NCI-H2081 treated with DMSO at 0.1 percent for 48 hours (cell line): ENCODE data around the gene GRIP1.

Experiments used
- DNase-seq: peaks from one replicate; lab custom pipeline; 2025; lab: John Stamatoyannopoulos, UW

GRIP1 gene, protein sequence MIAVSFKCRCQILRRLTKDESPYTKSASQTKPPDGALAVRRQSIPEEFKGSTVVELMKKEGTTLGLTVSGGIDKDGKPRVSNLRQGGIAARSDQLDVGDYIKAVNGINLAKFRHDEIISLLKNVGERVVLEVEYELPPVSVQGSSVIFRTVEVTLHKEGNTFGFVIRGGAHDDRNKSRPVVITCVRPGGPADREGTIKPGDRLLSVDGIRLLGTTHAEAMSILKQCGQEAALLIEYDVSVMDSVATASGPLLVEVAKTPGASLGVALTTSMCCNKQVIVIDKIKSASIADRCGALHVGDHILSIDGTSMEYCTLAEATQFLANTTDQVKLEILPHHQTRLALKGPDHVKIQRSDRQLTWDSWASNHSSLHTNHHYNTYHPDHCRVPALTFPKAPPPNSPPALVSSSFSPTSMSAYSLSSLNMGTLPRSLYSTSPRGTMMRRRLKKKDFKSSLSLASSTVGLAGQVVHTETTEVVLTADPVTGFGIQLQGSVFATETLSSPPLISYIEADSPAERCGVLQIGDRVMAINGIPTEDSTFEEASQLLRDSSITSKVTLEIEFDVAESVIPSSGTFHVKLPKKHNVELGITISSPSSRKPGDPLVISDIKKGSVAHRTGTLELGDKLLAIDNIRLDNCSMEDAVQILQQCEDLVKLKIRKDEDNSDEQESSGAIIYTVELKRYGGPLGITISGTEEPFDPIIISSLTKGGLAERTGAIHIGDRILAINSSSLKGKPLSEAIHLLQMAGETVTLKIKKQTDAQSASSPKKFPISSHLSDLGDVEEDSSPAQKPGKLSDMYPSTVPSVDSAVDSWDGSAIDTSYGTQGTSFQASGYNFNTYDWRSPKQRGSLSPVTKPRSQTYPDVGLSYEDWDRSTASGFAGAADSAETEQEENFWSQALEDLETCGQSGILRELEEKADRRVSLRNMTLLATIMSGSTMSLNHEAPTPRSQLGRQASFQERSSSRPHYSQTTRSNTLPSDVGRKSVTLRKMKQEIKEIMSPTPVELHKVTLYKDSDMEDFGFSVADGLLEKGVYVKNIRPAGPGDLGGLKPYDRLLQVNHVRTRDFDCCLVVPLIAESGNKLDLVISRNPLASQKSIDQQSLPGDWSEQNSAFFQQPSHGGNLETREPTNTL

DNA sequence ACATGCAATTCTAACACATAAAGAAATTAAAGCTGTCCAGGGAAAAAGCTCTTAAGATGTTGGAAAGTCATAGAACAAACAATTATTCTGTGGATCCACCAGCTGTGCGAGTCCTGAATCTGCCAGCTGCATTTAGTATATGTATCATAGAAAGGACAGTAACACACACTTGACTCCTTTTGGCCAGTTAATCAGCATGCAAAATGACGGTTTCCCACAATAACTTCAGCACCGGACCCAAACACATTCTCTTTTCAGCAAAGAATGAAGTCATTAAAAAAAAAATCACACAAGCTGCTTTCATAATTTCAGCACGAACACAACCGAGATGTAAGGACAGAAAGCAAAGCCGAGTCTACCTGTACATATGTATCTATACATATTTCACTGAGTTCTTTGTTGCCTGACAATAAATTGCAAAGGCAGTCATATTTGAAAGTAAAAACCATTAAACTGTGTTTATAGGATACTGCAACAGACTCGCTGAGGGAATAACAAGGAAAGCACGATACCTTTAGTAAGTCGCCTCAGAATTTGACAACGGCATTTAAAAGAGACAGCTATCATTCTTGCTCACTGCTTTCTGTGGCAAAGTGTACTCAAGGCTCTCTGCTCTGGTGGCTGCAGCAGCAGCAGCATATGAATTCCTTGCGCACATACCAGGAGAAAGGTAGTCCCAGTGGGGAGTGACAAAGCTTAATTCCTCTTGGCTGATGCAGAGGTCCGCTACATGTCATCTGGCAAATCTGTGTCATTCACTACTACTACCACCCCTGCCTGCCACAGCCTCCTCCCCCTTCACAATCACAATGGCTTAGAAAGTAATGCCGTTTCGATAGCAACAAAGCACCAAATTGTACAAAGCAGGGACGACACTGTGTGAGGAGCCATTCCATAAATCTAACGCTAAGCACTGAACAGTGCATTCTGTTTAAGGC lies at the start of gene GRIP1:
GRIP1 (minus strand) TSS at position 739 of the 938 bp plus-strand sequence; CDS start at position 567, 172 bp downstream.
- DNase-seq, result peak; percentile 28

DNA sequence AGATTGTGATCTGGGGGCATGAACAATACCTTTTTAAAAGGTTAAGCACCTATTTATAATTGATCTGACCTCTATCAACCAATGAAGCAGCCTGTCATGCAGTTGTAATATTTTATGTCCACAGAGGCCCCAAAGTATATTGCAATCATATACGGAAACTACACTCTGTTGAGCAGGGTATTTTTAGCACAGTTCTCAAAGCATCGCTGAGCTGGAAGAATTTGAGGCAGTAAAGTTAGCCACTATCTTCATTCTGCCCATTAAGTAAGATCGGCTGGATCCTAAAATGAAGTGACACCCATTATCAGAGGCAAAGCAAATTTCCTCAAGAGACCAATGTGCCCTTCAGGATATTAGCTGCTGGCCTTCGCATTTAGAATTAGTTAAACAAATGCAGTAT lies 47.7 kb upstream of the GRIP1 start:
- DNase-seq, result no peak

DNA sequence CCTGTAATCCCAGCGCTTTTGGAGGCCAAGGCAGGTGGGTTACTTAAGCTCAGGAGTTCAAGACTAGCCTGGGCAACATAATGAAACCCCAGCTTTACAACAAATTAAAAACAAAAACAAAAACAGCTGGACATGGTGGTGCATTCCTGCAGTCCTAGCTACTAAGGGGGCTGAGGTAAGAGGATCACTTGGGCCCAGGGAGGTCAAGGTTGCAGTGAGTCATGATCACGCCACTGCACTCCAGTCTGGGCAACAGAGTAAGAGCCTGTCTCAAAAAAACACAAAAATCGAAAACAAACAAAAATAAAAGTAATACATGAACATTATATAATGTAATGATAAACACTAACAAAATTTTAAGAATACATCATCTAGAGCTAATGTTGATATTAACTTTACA lies 46.2 kb upstream of the GRIP1 start:
- DNase-seq, result no peak

DNA sequence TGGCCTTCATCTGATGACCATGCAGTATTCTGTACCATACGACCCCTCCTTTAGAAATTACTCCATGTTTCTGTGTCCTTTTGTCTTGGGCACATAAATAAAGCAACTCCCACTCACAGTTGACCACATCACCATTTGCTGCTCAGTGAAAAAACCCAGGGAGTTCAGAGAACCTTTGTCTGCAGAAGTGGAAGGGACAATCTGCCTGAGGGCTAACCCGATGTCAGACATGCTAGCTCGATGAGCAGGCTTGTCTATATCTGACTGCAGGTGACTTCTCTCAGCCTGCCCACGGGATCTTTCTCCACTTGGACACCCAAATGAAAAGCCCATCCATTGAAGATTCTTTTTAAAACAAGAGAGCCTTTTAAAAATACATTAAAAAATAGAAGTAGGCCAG lies 45.7 kb upstream of the GRIP1 start:
- DNase-seq, result no peak

DNA sequence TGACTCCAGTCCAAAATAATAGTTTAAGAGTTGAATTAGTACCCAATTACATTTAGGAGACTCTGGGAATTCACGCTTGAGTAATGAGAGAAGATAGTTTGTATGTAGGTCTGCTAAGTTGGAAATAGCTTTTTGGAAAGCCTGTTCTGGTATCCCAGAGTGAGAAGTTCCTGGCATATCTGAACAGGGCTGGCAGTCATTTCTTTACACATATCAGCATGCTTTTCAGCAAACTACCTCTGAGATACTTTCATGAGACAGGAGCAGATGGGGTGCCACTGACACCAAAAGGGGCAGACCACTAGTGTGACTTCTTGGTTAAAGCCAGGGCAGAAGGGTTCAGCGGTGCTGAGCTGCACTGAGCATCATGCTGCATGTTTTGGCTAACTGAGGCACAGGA lies 45.1 kb upstream of the GRIP1 start:
- DNase-seq, result no peak

DNA sequence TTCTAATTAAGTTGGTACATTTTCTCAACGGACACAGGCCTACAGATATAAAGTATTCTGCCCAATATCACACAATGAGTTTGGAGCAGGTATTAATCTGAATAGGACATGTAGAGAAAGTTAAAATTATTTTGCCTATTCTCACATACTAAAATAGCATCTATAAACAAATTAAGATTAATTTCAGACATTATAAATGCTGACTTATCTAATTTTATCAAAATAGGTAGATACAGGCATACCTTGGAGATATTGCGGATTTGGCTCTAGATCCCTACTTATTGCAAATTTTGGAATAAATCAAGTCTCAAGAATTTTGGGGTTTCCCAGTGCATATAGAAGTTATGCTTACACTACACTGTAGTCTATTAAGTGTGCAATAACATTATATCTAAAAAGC lies 41.0 kb upstream of the GRIP1 start:
- DNase-seq, result no peak

DNA sequence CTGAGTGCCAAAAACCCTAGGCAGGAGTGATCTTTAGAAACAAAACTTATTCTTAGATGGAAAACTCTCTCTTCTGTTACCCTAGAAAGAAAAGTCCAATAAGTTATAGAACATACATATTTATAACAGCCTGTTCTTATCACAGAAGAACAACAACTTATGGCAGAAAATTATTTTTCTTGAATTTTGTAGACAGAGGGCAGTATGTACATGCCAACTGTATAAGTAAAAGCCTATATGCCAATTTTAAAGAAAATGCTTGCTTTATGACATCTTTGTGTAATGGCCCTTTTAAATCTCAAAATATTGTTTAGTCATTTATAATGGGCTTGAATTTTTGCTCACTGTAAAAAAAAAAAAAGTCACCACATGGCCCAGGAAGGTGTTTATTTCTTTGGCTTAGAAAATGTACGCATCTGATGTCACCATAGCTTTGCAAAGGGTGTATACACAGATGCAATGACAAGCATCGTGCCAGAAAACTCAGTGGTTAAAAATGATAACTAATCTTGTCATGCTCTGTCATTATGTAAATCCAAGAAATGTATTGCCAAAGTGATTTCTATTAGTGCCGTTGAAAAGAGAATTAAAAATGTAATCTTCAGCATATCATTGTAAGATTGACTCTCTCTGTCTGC lies 38.3 kb upstream of the GRIP1 start:
- no peak for DNase-seq

DNA sequence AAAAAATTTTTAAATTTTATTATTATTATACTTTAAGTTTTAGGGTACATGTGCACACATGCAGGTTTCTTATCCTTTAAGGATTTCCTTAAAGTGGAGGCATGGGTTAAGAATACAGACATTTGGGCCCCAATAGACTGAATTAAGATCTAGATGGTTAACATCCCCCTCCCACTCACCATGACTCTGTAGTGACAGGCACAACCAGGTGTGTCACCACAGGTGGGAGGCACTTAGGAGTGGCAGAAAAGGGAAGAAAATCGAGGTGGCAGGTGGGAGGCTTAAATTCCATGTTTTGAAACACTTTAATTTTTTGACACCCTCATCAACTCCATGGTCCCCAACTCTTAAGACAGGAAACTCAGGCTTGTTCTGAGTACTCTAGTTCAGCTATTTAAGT lies 37.6 kb upstream of the GRIP1 start:
- DNase-seq, result no peak

DNA sequence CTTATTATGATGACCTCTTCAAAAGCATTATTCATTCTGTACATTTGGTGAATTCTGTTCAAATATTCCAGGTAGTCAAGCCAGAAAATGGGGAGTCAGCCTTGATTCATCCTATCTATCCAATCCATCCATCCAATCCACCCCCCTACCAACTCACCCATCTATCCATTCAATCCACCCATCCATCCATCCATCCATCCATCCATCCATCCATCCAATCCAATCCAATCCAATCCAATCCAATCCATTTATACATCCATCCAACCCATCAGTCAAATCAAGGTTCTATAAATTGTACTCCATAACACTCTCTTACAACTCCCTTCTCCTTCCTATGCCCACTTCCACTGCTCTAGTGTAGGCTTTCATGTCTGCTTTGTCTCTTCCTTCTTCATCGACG lies 35.8 kb upstream of the GRIP1 start:
- no peak for DNase-seq

DNA sequence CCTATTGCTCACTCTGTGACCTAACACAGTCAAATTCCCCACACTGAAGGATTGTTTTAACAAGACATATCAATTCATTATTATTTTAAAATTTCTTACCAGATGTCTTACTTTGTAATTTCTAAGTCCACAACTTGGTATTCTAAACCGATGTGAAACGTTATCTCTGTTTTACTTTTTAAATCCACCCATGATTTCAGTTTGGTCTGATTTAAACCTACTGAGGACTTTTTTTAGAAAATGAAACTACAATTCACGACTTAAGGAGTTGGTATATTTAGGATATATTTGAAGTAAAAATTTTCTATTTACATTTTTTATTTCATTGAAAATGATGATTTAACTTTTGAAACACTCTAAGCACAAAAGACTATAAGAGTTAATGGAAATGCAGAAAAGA lies 35.1 kb upstream of the GRIP1 start:
- no peak for DNase-seq

DNA sequence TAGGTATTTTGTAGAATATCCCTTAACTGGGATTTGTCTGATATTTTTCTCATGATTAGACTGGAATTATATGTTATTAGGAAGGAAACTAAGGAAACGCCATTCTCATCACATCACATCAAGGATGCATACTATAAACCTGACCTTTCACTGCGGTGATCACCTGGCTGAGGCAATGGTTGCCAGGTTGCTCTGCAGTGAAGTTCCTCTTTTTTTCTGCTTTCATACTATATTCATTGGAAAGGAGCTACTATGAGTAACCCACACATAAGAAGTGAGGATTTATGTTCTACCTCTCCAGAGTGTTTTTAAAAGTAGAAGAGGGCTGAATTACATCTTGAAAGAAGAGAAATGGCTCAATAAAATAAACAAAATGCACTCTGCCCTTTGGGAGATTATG lies 31.0 kb upstream of the GRIP1 start:
- no peak for DNase-seq

DNA sequence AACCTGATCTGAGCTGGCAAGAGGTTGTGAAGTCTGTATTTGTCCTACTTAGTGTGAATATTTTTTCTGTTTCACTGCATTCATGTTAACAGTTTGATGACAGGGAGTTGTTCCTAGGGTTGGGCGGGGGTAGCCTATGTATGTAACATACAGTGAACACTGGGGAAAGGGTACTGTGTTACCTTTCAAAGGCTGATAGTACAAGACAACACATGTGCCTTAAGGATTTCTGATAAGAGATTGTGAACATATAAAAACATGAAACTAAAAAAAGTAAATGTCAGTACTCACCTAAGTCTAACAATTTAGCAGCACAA lies 30.5 kb upstream of the GRIP1 start:
- no peak for DNase-seq

DNA sequence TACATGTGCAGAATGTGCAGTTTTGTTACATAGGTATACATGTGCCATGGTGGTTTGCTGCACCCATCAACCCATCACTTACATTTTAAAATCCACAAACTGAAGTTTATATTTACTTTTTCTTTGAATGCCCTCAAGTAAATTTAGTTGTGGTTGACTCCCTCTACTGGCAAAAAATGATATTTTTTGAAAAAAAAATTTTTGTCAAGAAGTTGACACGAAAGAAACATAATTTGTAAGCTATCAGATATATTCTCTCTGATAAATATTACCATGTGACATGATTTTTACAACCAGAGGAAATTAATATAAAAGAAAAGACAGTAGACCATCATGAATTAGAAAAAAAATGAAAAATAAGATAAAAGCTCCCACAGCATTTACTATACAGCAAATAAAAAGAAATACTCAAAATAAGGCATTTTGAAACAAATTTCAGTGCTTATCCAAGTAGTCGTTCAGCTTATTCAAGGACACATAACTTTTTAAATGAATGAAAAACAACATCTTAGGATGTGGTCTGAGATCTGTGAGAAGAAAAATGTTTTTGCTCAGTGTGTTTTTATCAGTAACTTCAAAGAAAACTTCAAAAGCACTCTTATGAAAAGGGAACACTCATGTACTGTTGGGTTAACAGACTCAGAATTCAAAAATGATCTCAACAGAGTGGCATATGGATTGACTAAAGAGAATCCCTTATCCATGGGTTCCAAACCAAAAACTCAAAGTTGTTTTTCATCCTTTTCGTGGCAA lies 30.0 kb upstream of the GRIP1 start:
- no peak for DNase-seq

DNA sequence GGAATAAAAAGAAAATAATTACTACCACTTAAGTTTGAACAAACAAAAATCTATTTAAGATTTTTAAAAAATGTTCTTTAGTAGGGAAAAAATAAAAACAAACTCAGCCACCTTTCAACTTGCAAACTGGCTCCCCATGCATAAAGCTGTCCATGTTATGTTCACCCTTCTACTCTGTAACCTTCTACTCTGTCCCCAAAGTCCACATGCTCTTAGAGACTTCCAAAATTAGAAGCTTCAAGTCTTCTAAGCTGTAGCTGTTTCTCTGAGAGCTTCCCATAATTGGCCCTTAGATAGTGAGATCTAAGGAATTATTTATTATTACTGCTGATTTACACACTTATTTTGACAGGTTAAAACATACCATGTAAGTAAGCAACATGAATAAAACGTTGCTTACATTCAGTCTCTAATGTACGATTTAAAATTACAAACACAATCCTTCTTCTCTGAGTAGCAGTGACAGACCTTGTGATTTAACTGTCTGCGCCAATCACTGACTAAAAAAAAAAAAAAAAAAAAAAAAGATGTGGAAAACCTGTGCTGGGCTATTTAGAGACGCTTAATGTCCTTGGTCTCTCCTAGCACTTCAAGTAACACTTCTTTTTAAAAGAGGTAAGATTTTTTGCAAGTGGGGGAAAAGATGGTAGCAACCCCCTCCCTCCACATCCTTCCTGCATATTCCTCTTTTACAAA lies 28.3 kb upstream of the GRIP1 start:
- DNase-seq, result no peak

DNA sequence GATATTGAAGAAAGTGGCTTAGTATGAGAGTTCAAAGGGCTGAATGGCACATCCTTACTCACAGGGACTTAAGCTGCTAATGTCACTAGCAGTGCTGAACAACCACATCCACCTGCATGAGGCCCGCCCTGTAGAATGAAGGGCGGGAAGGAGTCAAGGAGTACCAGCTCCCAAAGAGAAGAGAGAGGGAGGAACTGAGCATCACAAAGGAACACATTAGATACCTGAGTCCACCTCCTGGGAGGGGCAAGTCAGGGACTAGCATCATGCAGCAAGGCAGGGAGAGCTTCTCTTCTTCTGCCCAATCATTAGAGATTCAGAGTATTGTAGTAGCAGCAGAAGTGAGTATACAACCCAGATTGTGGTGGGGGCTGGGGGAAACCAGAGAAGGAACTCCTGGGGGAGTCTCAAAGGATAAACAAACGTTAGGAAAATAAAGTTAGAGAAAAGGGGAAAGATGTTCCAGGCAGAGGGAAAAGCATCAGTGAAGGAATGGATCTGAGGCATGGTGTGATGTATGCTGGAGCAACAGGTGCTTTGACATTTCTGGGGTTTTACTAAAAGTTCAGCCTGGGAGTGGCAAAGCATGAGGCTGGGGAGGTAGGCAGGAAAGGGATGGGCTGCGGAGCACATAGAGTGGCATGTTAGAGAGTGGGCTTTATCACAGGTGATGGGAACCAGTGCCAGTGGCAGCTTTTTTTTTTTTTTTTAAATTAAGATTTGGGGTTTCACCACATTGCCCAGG lies 21.0 kb upstream of the GRIP1 start:
- DNase-seq, result no peak

DNA sequence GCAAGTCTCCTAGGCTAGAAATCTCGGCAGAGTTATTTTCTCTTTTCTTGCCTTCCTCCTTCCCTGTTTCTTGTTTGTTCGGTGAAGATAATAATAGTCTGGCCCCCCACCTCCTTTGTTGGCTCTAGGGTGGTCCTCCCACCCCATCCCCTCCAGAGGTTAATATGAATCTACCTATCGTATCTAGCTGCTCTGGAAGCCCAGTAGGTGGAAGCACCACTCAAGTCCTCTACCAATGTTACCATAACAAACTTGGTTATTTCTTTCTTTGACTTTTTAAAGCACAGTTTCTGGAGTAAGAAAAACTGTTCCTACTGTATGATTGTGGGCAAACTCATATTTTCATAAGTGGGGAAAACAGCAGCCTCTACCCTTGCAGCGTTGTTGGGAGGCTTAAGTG lies 19.7 kb upstream of the GRIP1 start:
- no peak for DNase-seq

DNA sequence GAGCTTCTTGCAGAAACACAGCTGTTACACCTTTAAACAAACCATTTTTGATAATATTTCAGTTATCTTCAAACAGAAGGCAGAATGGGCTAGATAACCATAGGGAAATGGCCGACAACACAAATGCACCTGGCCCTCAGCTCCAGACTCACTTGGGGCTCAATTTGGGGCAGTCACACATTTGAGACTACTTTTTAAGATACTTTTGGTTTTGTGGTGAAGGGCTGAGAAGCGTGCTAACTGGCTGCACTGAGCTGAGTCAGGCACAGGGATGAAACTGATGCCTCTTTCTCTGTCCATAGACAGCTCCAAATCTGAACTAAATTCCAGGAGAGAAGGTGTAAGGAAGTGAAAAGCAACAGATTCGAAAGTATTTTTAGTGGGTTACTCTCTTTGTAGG lies 18.5 kb upstream of the GRIP1 start:
- DNase-seq, result no peak

DNA sequence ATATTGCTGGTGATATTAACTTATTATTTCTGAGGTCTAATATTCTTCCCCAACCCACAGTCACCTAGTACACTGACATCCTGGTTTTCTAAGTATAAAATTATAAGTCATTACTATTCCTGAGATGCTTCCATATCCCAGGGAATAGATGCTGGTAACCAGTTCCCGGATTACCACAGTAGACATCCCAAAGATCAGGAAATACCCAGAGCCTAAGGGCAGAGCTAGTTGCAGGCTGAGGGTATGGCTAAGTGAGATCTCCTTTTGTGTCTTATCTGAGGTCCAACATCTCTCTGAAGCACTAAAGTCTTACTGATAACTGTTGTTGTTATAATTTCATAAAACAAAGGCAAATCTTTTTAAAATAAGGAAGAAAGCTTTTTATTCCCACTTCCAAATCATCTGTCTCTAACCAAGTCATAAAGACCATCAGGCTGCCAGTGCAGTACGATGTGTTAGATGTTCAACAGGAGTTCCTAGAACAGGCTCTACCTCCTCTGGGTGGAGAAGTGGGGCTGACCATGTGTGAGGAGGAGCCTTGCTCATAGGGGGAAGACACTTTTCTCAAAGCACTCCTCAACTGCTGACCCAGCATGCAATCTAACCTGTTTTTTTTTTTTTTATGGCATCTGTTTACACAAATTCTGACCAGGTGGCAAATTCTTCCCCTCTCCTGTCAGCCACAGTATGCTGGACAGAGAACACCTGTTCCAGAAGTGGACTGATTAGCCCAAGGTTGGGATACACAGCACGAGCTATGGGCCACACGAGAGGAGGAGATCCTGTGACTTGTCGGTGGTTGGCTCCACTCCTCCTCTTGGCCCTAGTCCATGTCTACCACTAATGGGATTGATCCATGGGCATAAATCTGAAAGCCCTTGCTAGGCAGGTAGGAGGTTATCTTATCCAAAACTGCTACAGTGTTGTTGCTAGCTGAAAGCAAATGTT lies 16.1 kb upstream of the GRIP1 start:
- DNase-seq, result no peak
